GM21526 (cell line): ENCODE data around the gene CFAP97D2.
"Not testable (repeated sequence)": the region's sequence is repeated elsewhere in the genome, so short reads cannot be mapped to it uniquely, and the experiment has no call there.

Experiments
- ATAC-seq: cut with Tn5 transposase; IDR thresholded peaks from one replicate; pipeline ENCODE4 v1.9.1; 2021; ENCODE audit warnings: moderate library complexity; ENCODE audit not compliant: unreplicated experiment, low FRiP score

CFAP97D2 gene

GRCh38 chr13:114194853-114195252, 15.8 kb downstream of the CFAP97D2 start:
- no peak for ATAC-seq

DNA sequence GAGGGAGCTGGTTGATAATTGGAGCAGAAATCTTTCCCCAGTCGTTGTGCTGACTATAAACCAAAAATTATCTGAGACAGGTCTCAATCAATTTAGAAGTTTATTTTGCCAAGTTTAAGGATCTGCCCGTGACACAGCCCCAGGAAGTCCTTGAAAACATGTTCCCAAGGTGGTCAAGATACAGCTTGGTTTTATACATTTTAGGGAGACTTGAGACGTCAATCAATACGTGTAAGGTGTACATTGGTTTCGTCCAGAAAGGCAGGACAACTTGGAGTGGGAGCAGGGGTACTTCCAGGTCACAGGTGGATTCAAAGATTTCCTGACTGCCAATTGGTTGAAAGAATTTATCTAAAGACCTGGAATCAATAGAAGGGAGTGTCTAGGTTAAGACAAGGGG, 17.6 kb downstream of the CFAP97D2 start:
- no peak for ATAC-seq

GRCh38 chr13:114198556-114198955, 19.5 kb downstream of the CFAP97D2 start:
- ATAC-seq: no peak

DNA sequence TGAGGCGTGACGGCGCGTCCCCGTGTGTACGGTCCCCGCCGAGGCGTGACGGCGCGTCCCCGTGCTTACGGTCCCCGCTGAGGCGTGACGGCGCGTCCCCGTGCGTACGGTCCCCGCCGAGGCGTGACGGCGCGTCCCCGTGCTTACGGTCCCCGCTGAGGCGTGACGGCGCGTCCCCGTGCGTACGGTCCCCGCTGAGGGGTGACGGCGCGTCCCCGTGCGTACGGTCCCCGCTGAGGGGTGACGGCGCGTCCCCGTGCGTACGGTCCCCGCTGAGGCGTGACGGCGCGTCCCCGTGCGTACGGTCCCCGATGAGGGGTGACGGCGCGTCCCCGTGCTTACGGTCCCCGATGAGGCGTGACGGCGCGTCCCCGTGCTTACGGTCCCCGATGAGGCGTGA, 20.5 kb downstream of the CFAP97D2 start:
- ATAC-seq: not testable (repeated sequence)

GRCh38 chr13:114199954-114200353, 20.9 kb downstream of the CFAP97D2 start:
- no peak for ATAC-seq

DNA sequence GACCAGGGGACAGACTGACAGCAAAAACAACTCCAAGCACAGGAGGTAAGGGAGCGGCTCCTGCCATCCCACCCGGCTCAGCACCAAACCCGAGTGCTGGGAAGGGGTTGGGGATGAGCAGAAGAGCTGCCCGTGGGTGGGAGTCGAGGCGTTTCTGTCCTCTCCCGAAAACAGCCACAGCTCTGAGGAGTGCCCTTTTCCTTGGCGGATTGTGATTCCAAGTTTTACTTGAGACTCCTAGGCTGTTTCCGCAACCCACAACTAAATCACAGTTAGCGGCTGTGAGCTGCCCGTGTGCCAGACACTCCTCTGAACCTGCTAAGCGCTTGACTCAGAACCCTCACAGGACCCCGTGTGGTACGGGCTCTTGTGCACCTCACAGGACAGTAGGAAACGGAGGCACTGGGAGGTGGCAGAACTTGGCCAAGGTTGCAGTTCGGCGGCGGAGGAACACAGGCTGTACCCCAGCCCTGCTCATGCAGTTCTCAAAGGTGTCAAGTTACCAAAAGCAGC, 21.4 kb downstream of the CFAP97D2 start:
- no peak for ATAC-seq

- no peak for ATAC-seq
Measured at GRCh38 chr13:114202581-114202980, 23.5 kb downstream of the CFAP97D2 start.

DNA sequence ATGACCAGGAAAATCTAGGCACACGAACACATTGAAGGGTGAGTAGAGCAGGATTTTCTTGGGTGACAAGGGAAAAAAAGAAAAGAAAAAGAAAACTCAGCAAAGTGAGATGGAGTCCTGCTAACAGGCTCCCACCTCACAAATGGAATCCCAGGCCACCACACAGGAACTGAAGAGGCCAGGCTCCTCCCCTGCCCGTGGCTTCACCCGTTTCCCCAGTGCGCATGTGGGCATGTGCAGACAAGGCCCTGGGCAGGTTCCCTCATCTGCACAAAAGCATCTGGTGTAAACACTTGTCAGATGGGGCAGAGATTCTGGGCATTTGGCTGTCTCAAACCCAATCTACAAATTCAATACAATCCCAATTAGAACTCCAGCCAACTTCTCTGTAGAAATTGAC, 24.5 kb downstream of the CFAP97D2 start:
- no peak for ATAC-seq

- no peak for ATAC-seq
Measured at GRCh38 chr13:114204894-114205293, 25.8 kb downstream of the CFAP97D2 start.

- ATAC-seq: no peak
Measured at GRCh38 chr13:114208134-114208533, 29.1 kb downstream of the CFAP97D2 start.

- no peak for ATAC-seq
Measured at GRCh38 chr13:114211446-114212157, 32.5 kb downstream of the CFAP97D2 start.

GRCh38 chr13:114212158-114212495, 33.1 kb downstream of the CFAP97D2 start:
- ATAC-seq: no peak

DNA sequence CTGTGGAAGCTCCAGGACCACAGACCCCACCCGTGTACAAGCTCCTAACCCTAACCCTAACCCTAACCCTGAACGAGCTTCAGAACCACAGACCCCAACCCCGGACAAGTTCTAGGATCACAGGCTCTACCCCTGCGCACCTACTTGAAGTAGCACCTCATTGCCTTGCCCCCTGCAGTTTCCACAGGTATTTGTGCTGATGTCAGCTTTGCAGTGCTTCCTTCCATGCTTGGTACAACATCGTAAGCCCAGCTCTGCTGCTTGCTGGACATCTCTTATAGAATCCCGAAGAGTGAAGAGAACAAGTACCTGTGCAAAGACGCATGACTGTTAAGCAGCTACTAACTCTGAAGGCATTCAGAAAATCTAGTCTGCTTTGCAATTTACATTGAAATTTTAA, 34.9 kb downstream of the CFAP97D2 start:
- no peak for ATAC-seq

DNA sequence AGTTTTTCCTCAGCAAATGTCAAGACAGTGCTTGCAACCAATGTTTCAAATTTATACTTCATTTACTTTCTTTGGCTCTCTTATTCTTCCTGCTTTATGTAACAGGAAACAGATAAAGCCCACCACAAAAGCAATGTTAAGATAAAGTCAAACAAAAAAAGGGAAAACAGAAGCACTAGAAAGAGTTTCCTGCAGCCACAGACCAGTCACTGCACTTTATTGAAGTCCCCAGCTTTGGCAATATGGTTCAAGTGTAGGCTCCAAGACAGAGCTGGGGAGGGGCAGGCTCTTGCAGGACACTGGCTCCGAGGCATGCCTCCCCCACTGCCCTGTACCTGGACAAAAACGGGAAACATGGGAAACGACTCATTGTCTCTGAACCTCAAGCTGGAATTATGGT, 40.3 kb downstream of the CFAP97D2 start:
- no peak for ATAC-seq

GRCh38 chr13:114222461-114222968, 43.5 kb downstream of the CFAP97D2 start:
- no peak for ATAC-seq

DNA sequence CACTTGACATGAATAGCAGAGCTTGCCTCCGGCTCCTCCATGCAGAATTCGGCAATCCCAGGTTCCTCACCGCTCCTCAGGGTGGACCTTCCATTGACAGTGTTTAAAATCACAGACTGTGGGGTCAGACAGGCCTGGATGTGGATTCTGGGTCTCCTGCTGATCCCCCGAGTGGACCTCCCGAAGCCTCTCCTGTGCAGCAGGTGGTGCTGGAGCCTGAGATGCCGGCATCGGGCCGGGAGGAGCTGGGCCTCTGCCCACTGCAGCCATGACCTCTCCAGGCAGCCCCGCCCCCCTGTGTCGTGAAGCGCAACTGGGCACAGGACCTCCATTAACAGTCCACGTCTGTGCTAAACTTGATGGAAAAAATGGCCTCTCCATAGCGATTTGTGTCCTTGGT, 45.1 kb downstream of the CFAP97D2 start:
- no peak for ATAC-seq

- no peak for ATAC-seq
Measured at GRCh38 chr13:114225610-114226009, 46.6 kb downstream of the CFAP97D2 start.

GRCh38 chr13:114226088-114226487, 47.0 kb downstream of the CFAP97D2 start:
- no peak for ATAC-seq

GRCh38 chr13:114226699-114227323, 47.8 kb downstream of the CFAP97D2 start:
- peak; percentile 68 for ATAC-seq

DNA sequence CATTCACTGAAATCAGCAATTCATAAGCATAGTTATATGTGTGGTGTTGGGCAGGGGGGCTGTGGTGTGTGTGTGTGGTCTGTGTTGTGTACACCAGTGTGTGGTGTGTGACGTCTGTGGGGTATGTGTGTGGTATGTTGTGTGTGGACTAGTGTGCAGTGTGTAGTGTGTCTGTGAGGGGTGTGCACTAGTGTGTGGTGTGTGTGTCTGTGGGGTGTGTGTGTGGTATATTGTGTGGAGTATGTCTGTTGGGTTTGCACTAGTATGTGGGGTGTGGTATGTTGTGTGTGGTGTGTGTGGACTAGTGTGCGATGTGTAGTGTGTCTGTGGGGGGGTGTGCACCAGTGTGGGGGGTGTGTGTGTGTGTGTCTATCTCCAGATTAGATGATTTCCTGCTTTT, 48.5 kb downstream of the CFAP97D2 start:
- ATAC-seq: no peak

GRCh38 chr13:114228176-114228575, 49.1 kb downstream of the CFAP97D2 start:
- no peak for ATAC-seq

- ATAC-seq: no peak
Measured at GRCh38 chr13:114229506-114229905, 50.4 kb downstream of the CFAP97D2 start.
